Measurements from ENCODE around the gene SEL1L3.

The SEL1L3 gene

DNA sequence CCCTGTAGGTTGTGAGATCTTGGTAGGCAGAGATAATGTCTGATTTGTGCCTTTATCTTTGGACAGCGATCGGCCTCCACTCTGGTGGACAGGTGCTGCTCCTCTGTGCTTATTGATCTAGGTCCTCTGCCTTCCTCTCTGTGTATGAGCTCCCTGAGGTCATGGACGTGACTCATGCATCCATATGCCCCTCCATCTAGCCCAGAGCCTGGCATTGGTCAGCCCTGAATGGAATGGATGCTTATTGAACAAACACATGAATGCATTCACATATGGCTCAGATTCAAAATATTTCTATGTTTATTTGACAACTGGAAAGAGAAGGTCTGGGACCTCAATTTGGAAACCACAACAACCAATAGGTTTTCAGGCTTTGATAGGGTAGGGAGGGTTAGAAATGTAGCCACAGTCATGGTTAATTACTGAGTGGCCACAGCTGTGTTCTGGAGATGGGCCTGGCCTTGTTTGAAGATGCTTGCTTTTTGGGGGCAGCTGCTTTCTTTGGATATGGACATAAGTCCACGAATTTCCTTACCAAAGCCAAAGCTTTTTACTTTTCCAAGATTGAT is 76.2 kb downstream of the SEL1L3 start:
- no peak for DNase-seq

DNA sequence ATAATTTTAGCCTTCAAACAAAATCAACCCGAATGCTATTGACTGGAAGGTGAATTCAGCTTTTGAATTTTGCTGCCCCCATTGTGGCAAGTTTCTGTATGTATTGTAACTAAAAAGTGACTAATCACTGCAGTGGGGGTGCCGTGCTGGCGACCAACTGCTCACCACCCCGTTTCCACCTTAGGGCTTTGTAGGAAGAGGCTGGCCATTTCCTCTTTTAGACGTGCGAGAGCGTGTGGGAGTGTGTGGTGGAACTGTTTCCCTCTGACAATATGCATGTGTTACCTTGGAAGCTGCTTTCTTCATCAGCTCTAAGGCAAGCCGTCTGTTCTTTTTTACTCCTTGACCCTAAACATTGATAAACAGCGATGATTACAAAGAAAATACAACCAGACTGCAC is 78.8 kb downstream of the SEL1L3 start:
- DNase-seq = peak; percentile 77

DNA sequence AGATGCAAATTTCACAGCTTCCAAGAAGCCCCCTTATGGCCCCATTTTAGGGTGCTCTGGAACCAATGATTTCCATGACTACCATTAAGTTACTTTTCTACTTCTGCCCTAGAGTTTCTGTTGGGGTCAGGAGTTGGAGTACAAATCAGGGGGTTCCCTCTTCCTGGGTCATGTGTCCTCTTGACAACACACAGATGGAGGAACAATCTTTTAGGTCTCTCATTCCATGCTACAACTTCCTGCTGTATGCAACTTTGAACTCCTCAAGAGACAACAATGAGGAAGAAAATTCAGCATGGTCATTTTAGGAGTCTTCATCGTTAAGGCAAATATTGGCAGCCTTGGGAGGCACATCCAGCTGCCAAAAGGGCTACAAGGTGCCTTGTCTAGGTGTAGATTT is 79.7 kb downstream of the SEL1L3 start:
- no peak for DNase-seq

DNA sequence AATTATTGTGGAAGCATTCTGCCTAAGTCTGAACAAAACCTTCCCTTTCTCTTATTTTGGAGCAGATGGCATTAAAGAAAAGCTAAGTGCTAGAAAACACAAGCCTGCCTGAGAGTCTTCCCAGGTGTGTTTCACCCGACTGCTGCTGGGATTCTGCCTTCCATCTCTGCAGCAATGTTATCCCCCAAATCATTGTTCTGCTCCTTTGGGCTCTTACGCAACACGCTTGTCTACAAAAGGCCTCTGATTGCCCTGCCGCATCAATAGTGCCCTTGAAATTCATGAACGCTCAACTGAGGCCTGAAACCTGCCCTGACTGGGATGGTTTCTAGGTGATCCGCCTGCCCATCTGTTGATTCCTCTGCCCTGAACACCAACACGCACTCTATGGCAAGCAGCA is 80.3 kb downstream of the SEL1L3 start:
- DNase-seq = no peak

DNA sequence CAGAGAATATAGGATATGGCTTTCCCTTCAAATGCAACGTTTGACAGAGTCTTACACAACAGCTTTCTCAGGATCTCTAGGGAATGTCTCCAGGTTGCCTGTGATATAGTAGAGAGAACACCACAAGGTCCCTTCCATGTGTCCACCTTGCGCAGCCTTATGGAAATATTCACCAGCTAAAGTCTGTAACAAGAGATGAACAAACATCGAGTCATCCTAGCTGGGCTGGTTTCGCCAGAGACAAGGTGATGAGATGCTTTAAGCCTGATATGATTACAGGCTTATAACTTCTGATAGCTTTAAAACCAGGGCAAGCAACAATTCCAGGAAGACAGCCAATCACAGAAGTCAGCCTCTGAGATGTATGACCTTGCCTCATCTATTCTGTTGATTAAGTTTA is 83.8 kb downstream of the SEL1L3 start:
- no peak for DNase-seq

DNA sequence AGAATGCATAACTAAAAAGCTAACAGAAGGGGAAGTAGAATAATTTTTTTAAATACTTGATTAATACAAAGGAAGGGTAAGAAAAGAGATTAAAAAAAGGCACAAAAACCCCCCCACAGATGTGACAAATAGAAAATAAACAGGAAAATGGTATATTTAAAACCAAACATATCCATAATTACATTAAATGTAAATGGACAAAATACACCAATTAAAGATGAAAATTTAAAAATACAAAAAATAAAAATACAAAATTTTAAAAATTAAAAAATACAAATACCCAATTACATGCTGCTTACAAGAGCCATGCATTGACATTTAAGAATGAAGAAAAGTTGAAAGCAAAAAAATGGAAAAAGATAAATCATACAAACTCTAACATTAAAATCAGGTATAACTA is 86.0 kb downstream of the SEL1L3 start:
- no peak for DNase-seq

DNA sequence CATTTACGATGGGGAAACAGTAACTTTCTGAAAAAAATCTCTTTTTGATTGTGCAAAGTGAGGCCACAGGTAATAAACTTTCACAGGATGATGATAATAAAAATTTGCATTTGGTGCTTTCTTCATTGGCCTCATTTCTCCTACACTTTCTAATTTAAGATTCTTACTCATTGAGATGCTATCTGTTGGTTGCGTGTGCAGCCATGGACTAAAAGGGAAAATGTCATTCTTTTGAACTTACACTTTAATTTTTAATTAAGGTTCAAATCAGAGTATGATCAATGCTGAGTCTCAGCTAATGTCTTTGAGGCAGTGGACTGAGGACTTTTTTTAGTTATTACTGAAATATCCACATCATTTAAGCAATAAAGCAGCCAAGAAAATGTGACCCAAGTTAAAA is 87.6 kb downstream of the SEL1L3 start:
- no peak for DNase-seq

DNA sequence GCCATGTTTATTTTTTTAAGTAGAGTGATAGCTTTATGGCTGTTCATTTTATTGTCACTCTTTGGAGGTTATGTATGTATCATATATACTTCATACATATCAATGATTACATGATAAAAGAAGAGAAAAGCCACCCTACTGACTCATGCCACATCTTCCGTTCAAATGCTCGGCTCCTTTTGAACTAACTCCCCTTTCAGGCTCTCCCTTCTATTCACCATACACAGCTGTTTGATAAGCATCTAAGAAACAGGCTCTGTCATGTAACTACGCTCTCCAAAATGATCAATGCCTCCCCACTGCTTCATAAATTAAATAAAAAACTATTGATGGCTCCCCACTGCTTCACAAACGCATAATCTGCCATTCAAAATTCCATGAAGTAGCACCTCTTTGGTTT is 89.4 kb downstream of the SEL1L3 start:
- no peak for DNase-seq

DNA sequence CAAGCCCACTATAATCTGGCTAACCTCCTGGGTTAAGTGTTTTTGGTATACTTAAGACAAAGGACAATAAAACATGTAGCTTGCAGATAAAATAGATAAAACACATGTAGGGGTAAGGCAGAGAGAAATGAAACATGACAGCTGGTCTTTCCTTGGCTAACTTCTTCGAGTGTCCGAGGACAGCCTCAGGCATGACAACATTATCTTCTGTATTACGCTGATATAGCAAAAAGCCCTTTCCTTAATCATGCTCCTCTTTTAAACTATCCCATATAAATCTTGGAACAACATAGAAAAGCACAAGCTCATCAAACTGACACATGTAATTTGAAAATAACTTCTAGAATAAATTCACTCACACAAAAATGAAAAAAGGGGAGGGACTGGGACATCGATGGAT is 91.1 kb downstream of the SEL1L3 start:
- DNase-seq = no peak

DNA sequence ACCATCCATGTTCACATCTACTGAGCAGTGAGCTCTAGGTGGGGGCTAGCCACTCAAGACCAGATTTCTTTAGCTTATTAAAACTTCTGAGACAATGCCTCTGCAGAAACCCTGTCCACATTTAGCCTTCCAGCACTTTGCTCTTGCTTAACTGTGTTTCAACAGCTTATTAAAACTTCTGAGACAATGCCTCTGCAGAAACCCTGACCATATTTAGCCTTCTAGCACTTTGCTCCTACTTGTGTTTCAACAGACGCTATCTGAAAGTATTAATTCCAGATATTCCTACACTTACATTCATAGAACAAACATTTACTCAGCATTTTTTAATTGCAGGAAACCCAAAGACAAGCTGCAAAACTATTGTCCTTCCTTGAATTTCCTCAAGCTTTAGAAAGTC is 91.9 kb downstream of the SEL1L3 start:
- DNase-seq = no peak

DNA sequence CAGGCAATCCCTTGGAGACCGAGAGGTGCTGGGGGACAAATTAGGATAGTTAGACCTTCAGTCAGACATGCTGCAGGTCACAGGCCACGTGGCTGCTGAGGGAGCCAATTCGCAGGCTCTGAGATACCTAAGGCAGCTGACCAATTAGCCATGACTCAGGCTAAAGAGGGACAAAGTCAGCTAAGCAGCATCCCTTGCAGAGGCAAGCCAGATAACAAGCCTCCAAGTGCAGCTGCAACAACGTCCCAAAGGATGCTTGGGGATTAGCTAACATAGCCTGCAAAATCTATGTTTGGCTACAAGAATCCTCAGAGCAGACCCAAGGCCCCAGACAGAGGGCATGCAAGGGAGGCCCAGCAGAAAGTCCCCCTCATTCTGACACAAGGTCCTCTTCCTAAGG is 93.5 kb downstream of the SEL1L3 start:
- no peak for DNase-seq

DNA sequence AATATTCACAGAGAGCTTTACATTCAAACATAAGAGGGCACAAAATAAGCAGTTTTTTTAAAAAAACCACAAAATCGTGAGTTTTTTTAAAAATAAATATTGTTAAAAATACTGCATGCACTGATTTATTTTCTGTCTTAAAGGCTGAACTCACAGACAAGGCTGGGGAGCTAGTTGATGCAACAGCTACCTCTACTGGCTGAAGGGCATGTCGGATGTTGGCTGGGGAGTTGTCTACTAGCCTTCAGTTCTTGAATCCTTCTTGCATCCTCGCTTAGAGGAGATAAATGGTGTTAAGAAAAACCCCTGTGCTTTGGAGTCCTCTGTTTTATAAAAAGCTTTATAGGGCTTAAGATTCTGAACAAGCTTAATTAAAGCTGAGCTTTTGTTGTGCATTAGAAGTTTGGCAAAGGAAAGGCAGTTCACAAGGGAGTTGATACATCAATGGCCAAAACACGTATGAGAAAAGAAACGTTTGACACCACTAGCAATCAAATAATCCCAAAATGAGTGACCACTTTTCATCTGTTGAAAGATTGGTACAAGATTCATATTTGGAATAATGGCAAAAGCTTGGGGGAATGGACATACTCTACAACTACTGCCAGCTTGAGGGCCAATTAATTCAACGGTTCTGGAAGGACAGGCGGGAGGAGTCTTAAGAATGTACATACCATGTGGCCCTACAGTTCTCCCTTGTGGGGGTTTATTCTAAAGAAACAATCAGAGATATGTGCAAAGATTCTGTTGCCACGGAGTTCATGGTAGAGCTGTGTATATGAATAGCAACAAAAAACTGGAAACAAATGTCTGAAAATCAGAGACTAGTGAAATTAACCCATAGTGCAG is 94.7 kb downstream of the SEL1L3 start:
- DNase-seq = peak; percentile 79

DNA sequence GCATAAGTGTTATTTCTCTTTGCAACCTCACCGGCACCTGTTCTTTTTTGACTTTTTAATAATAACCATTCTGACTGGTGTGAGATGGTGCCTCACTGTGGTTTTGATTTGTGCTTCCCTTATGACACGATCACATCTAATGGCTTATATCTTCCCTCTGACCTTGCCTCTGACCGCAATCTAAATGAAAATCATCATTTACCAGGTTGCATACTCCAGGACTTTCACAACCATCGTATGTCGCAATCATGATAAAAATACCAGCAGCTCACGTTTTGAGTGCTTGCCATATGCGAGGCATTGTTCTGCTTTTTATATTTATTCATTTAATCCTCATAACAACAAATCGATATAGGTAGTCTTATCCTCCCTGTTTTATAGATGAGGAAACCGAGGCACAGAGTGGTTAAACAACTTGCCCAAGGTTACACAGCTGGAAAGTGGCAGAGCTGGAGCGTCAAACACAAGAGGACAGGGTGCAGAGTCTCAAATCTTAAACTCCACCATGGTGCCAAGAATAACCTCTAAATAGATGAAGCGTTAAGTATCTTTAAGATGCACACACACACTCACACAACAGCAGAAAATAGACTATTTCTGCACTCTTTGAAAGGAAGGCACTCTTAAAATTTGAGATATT is 102.2 kb downstream of the SEL1L3 start:
- peak; percentile 80 for DNase-seq

DNA sequence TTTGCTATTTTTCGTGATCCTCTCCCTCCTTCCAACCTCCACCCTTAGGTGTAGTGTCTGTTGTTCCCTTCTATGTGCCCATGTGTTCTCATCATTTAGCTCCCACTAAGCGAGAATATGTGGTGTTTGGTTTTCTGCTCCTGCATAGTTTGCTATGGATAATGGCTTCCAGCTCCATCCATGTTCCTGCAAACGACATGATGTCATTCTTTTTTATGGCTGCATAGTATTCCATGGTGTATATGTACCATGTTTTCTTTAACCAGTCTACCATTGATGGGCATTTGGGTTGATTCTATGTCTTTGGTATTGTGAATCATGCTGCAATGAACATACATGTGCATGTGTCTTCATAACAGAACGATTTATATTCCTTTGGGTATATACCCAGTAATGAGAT is 102.7 kb downstream of the SEL1L3 start:
- DNase-seq = no peak

DNA sequence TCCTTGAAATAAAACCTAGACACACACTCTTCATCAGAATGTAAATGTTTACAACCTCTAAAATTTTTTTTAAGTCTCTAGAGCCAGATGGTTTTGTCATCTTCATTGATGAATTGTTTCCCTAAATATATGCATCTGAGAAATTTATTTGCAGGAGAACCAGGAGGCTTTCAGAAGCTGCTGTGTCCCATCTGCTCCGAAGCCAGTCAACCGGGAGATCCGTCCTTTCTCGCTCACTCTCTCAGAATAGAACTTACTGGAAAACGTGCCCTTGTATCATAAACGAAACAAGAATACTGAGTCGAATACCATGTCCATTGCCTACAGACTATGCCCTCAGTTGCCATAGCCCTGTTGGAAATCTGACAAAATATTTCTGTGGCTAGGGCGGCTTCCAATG is 103.7 kb downstream of the SEL1L3 start:
- DNase-seq = no peak

DNA sequence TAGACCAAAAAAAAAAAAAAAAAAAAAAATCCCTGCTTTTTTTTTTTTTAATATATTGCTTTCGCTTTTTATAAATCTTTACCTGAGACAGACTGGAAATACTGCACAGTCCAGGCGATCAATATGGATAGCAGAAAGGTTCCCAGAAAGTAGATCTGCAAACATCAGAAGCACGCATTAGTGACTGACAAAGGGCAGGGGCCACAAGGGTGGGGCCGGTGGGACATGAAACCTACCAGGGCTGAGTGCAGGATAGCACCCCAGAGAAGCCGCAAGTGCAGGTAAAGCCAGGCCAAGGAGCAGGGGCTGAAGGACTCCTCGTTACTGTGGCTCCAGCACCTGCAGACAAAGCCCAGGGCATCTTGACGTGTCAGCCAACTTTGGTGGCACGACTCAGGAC is 105.3 kb downstream of the SEL1L3 start:
- DNase-seq = no peak

DNA sequence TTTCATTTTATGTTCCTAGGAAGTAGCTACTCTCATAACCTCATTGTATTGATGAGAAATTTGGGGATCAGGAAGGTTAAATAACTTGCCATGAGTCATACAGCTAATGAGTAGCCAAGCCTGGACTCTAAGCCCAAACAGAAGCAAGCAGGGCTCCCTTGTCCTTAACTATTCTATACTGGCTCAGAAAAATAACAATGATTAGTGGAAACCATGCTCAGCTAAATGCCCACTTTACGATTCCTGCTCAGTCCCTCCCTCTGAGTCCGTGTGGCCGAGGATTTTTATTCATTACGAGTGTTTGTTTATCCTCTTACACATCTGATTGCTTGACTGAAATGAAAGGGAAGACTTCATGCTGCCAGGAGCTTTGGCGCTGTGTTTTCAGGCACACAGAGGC is 106.3 kb downstream of the SEL1L3 start:
- DNase-seq = no peak

DNA sequence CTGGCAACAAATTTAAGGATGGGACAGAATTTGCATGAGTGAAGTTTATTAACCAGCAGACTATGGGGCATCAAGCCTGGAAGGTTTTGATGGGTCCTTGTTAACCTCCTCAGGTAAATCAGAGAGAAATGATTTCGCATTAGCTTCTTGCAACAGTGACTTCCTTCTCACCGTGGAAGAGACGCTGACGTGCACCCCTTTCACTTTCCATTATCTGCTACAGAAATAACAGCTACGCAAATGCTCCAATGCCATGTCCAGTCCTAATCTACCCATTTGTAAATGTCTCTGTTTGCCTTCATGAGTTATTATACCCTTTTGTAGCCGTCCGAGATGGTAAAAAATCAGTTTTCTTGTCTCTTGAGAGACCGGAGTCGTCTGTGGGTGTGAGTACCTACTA is 106.9 kb downstream of the SEL1L3 start:
- DNase-seq = no peak

DNA sequence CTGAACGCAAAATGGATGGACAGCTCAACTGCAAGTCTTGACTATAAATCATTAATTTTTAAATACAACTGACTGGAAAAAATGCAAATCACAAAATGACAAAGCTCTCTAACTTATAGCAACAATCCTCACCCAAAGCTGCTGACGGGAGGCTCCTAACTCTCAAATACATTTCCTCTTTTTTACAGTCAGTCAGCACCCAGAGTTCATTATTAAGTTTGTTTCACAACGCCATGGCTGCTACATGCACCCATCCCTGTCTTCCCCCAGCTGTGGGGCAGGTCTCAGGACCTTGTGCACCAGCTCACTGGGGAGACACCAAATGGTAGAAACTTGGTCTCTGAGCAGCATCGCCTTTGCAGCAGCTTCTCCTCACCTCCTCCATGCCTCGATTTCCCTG is 109.5 kb downstream of the SEL1L3 start:
- no peak for DNase-seq

DNA sequence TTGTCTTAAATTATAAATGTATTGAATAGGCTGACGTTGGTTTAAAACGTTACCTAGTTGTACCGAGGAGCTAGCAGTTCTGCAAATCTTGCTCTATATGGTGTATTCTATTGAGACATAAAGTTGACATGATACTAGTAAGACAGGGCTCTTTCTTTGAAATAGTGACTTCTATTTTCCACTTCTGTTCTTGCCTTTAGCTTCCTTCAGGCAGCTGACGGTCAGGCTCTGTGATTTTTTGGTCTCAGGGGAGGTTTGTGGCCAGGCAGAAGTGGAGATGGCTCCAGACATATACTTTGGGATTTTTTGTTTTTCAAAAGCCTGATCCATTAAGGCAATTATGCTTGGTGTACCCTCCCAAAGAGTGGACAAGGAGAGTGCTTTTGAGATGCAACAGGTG is 111.9 kb downstream of the SEL1L3 start:
- no peak for DNase-seq

DNA sequence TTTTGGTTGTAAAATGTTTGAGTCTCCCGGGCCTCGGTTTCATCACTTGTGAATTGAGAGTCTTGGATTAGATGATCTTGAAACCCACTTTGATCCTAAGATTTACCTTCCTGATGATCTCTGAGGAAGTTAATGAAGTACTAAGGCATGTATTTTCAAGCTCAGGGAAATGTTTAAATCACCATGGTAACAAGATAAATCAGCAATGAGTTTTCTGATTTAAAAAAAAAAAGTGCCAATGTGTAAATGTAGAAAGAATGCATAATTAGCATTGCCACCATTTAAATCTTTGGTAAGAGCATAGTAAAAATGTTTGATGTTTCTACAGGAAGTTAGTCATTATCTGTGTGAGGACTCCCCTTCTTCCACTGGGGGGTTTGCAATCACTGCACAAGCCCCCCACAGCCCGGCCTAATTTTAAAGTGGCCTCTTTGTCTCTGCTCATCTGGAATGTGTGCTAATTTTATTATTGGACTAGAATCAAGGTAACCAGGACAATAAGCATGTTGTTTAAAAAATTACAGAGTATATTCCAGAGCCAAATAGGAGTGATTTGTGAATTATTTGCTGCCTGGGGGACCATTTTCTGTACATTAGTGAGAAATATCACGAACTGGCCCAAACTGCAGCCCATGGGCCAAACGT is 113.5 kb downstream of the SEL1L3 start:
- DNase-seq = no peak

DNA sequence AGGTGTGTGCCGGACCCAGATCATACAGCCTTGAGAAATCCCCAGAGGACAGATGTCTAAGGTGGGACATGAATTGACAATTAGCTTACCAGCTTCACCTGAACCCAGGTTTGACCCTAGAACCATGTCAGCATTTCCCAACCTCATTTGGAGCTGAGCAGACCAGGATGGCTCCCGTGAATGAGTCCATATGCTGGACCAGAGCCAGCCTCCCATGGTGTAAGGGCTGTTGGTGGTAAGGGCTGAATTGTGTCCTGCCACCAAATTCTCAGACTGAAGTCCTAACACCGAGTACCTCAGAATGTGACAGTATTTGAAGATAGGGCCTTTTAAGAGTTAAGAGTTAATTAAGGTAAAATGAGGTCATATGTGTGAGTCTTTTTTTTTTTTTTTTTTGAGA is 118.8 kb downstream of the SEL1L3 start:
- DNase-seq = no peak

DNA sequence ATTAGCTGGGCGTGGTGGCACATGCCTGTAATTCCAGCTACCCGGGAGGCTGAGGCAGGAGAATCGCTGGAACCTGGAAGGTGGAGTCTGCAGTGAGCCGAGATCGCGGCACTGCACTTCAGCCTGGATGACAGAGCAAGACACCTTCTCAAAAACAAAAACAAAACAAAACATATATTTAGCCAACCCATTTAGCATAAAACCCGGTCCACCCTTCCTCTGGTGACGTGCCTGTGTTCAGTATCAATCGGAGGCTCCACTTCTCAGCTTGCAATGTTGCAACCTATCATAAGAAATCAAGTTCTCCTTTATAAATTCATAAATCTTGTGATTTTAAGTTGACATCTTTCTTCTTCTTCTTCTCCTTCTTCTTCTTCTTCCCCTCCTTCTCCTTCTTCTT is 133.2 kb downstream of the SEL1L3 start:
- no peak for DNase-seq

DNA sequence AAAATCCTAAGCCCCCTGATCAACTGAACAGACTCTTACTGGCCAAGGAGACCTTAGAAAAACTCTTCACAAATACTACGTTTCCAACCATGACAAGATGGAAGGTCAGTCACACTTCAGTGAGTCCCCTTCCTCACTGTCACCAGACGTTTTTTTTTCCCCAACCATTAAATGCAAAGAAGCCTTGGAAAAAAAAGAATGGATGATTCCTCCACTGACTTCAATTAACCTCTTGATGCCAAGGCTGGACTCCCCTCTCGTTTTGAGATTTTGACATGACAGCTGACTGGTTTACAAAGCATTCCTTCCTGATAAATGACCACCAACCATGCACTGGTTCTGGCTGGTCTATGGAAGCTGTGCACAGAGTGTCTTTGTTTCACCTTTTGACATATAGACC is 133.9 kb downstream of the SEL1L3 start:
- DNase-seq = no peak
